ENCODE results near the gene ARHGAP22.
A peak's percentile ranks its signal among the peaks of the same experiment; 100 is the strongest.

The ARHGAP22 gene

GRCh38 chr10:48480397-48481374 is 124.2 kb downstream of the ARHGAP22 start:
- no peak for DNase-seq
- no peaks in the 10 kb centered on the region for H3K36me3 ChIP-seq
- no peak overlapping the region for H3K4me3 ChIP-seq
- no peak overlapping the region for H3K27ac ChIP-seq
- H3K9me3 ChIP-seq, result no peaks in the 10 kb centered on the region
- H3K4me1 ChIP-seq, result no peaks in the 10 kb centered on the region
- intact Hi-C loops (cut with DNase I; ENCODE audit: low total_unique reads), result no loop called here
- TF ChIP-seq CTCF (IDR thresholded peaks at IDR 0.05), result no peak
- H3K27me3 ChIP-seq, result no peaks in the 10 kb centered on the region

- Histone ChIP-seq H3K4me3 (no peak overlapping the region), H3K27ac (no peak overlapping the region), H3K9me3 (no peaks in the 10 kb centered on the region), H3K4me1 (no peaks in the 10 kb centered on the region), H3K36me3 (no peaks in the 10 kb centered on the region), H3K27me3 (no peaks in the 10 kb centered on the region)
- intact Hi-C loops (cut with DNase I; ENCODE audit: low total_unique reads), result no loop called here
- DNase-seq, result peak in 1 of 2 donors; percentile 56
- no peak for TF ChIP-seq CTCF (IDR thresholded peaks at IDR 0.05)
These were observed 125.7 kb downstream of the ARHGAP22 start for GRCh38 chr10:48478980-48479811.

GRCh38 chr10:48478469-48478868 is 126.4 kb downstream of the ARHGAP22 start:
- no peak overlapping the region for H3K4me3 ChIP-seq
- H3K4me1 ChIP-seq, result no peaks in the 10 kb centered on the region
- H3K9me3 ChIP-seq, result no peaks in the 10 kb centered on the region
- no peaks in the 10 kb centered on the region for H3K36me3 ChIP-seq
- intact Hi-C loops (cut with DNase I; ENCODE audit: low total_unique reads), result no loop called here
- no peak overlapping the region for H3K27ac ChIP-seq
- H3K27me3 ChIP-seq, result no peaks in the 10 kb centered on the region
- DNase-seq, result no peak
- TF ChIP-seq CTCF (IDR thresholded peaks at IDR 0.05), result no peak

GRCh38 chr10:48477616-48478015 is 127.3 kb downstream of the ARHGAP22 start:
- no peaks in the 10 kb centered on the region for H3K9me3 ChIP-seq
- DNase-seq, result no peak
- intact Hi-C loops (cut with DNase I; ENCODE audit: low total_unique reads), result no loop called here
- H3K4me3 ChIP-seq, result no peak overlapping the region
- H3K27ac ChIP-seq, result no peak overlapping the region
- no peaks in the 10 kb centered on the region for H3K4me1 ChIP-seq
- no peaks in the 10 kb centered on the region for H3K27me3 ChIP-seq
- no peak for TF ChIP-seq CTCF (IDR thresholded peaks at IDR 0.05)
- H3K36me3 ChIP-seq, result no peaks in the 10 kb centered on the region

- intact Hi-C loops (cut with DNase I; ENCODE audit: low total_unique reads), result no loop called here
- H3K4me1 ChIP-seq, result no peaks in the 10 kb centered on the region
These were observed 127.7 kb downstream of the ARHGAP22 start for GRCh38 chr10:48477141-48477540.

More at GRCh38 chr10:48477141-48477540, 127.7 kb downstream of the ARHGAP22 start:
- no peak for DNase-seq
- no peak overlapping the region for H3K27ac ChIP-seq
- no peak for TF ChIP-seq CTCF (IDR thresholded peaks at IDR 0.05)
- H3K36me3 ChIP-seq, result no peaks in the 10 kb centered on the region
- no peak overlapping the region for H3K4me3 ChIP-seq
- H3K9me3 ChIP-seq, result no peaks in the 10 kb centered on the region
- H3K27me3 ChIP-seq, result no peaks in the 10 kb centered on the region
